Right ventricle myocardium superior (tissue), 1 donor: ENCODE data around the gene MATN1. TPM values are rescaled to one million over a fixed set of nuclear protein-coding genes. Genes with fewer than 3 reads are reported as not detected.

Experiments used
- ATAC-seq: fragments of 200-7000 bp; cut with Tn5 transposase; one replicate; pipeline ENCODE4 v1.9.1; 2020; ENCODE audit warnings: mild to moderate bottlenecking; ENCODE audit not compliant: poor library complexity
- DNase-seq: peaks from one replicate; pipeline ENCODE4 v3.0.0-alpha.2; 2020
- intact Hi-C: fragments of 100-400 bp; cut with DNase I; formaldehyde crosslinking; loops from one replicate; pipeline ENCODE4 v1.11.2; 2022
- total RNA-seq: library from RNA; stranded (reverse); fragmentation: NEBNext Ultra II Directional; extraction: Animal tissue kit (Norgen Biotek cat#: 25700); gene quantifications from one replicate; pipeline ENCODE4 v1.2.1, GENCODE V29; 2021
- donor health status: DM: no; HTN: yes; CAD: no; lungs with severe emphysema.

The MATN1 gene
- total RNA-seq, 1 donor from 2014 or later, result not detected

- intact Hi-C loops, result loop anchor here (10.0 kb wide), 1 partner anchor 156 kb away; no protein-coding TSS in a partner anchor
- no peak for DNase-seq
Observed at GRCh38 chr1:30680879-30681278, 42.5 kb downstream of the MATN1 start.

GRCh38 chr1:30680429-30680828 lies 43.0 kb downstream of the MATN1 start:
- ATAC-seq (peak; percentile 40), DNase-seq (no peak)

More at GRCh38 chr1:30680879-30681278, 42.5 kb downstream of the MATN1 start:
- ATAC-seq, result no peak

GRCh38 chr1:30679976-30680305 lies 43.4 kb downstream of the MATN1 start:
- intact Hi-C loops, result loop anchor here (10.0 kb wide), 1 partner anchor 155 kb away; no protein-coding TSS in a partner anchor
- no peak for ATAC-seq
- no peak for DNase-seq

More at GRCh38 chr1:30680429-30680828, 43.0 kb downstream of the MATN1 start:
- intact Hi-C loops, result loop anchor here (10.0 kb wide), 1 partner anchor 156 kb away; no protein-coding TSS in a partner anchor

GRCh38 chr1:30679201-30679975 lies 44.0 kb downstream of the MATN1 start:
- intact Hi-C loops, result no loop called here
- no peak for ATAC-seq
- DNase-seq, result no peak

- no peak for DNase-seq
Observed at GRCh38 chr1:30678209-30678608, 45.2 kb downstream of the MATN1 start.

GRCh38 chr1:30677471-30677870 lies 45.9 kb downstream of the MATN1 start:
- ATAC-seq, result no peak
- DNase-seq, result no peak
- intact Hi-C loops, result no loop called here

More at GRCh38 chr1:30678209-30678608, 45.2 kb downstream of the MATN1 start:
- no peak for ATAC-seq
- intact Hi-C loops, result no loop called here

GRCh38 chr1:30675761-30676160 lies 47.6 kb downstream of the MATN1 start:
- DNase-seq (no peak), ATAC-seq (no peak)
- intact Hi-C loops, result no loop called here

GRCh38 chr1:30675289-30675688 lies 48.1 kb downstream of the MATN1 start:
- DNase-seq (no peak), ATAC-seq (no peak)
- intact Hi-C loops, result no loop called here

GRCh38 chr1:30673395-30673794 lies 50.0 kb downstream of the MATN1 start:
- ATAC-seq (no peak), DNase-seq (no peak)
- intact Hi-C loops, result no loop called here

- intact Hi-C loops, result no loop called here
- no peak for DNase-seq
- no peak for ATAC-seq
Observed at GRCh38 chr1:30672661-30673060, 50.7 kb downstream of the MATN1 start.

- ATAC-seq, result no peak
- DNase-seq, result no peak
- intact Hi-C loops, result no loop called here
Observed at GRCh38 chr1:30670240-30671060, 52.9 kb downstream of the MATN1 start.

- DNase-seq (no peak), ATAC-seq (no peak)
- intact Hi-C loops, result no loop called here
Observed at GRCh38 chr1:30668546-30669327, 54.6 kb downstream of the MATN1 start.

GRCh38 chr1:30668024-30668423 lies 55.4 kb downstream of the MATN1 start:
- ATAC-seq (no peak), DNase-seq (no peak)
- intact Hi-C loops, result no loop called here

- ATAC-seq (no peak), DNase-seq (no peak)
- intact Hi-C loops, result no loop called here
Observed at GRCh38 chr1:30666756-30667273, 56.6 kb downstream of the MATN1 start.

- ATAC-seq, result no peak
- intact Hi-C loops, result no loop called here
Observed at GRCh38 chr1:30665216-30666010, 58.0 kb downstream of the MATN1 start.

GRCh38 chr1:30664103-30664755 lies 59.2 kb downstream of the MATN1 start:
- DNase-seq (no peak), ATAC-seq (no peak)
- intact Hi-C loops, result no loop called here

More at GRCh38 chr1:30665216-30666010, 58.0 kb downstream of the MATN1 start:
- no peak for DNase-seq

GRCh38 chr1:30663596-30664091 lies 59.7 kb downstream of the MATN1 start:
- intact Hi-C loops, result no loop called here
- no peak for DNase-seq
- ATAC-seq, result no peak
